ENCODE results near the gene LINGO1.

Gene LINGO1

DNA sequence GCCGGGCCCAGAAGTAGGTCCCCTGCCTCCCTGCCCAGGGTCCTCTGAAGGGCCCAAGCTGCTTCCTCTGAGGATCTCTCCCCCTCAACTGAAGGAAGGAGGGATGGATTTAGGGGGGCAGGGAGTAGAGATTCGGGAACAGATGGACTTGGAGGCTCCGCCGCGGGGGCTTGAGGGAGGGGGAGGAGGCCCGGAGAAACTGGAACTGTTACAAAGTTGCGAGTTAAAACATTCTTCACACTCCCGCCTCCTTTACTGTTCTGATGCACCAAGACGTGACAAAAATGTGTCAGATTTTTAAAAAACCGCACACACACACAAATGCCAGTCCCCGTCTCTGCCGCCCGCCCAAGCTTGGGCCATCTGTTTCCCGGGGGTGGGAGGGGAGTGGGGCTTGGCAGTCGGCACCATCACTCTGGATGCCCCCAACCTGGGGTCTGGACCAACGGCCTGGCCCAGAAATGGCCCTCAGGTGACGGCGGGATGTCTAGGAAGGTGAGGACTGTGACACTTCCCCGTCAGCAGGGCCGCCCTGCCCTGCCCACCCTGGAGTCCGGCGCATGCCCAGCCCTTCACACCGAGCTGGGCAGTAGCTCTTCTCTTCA, 25.0 kb upstream of the LINGO1 start:
- DNase-seq (ENCODE audit: low spot score), result no peak

DNA sequence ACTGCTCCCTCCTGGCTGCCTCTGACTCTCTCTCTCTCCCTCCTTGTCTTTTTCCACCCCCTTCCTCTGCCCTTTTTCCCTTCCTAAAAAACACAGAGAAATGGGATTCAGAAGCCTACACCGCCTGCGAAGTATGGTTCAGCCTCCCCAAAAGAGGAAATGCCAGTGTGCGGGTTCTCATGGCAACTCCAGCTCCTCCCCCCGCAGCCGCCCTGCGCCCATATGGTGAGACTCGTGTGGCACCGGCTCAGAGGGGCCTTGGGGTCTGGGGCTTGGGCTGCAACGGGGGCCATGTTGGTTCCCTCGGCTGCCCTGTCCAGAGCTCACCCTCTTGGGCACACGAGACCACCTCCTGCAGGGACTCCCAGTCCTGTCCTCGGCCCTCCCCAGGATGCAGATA, 23.6 kb upstream of the LINGO1 start:
- DNase-seq (ENCODE audit: low spot score), result no peak

DNA sequence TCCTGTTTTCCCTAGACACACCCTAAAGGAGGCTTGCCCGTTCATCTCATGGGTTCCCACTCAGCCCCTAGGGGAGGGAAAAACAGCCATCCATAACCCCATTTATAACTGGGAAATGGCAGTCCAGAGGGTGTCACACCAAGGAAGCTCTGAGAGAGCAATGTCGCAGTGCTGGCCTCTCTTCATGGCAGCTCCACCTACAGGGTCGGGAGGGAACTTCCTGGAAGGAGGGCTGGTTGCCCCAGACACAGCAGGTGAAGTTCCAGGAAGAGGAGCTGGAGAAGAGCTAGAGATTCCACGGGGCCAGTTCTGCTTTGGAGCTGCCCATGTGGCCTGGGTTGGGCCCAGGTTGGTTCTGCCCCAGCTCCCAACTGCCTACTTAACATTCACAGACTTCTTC, 22.3 kb upstream of the LINGO1 start:
- no peak for DNase-seq (ENCODE audit: low spot score)

DNA sequence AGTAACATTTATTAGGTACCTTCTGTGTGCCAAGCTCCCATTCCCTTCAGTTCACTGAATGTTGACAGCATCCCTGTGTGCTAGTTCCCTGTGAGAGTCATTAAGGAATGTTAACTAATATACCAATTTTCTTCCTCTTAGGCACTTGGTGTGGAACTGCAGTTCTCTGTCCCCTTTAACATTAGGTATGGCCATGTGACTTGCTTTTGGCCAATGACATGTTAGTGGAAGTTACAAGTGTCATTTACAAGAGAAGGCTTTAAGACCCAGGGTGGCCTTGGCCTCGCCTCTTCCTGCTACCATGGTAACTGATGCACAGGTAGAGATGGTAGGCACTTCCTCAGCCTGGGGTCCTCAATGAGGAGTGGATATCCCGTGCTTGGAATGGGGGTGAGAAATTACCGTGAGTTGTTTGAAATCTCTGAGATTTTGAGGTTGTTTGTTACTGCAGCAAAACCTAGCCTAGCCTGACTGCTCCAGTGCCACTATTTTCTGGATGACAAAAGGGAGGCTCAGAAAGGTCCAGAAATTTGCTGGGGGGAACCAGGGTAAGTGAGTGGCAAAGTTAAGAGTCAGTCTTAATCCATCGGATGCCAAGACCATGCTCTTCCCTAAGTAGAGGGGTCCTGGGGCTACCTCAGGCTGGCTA, 21.2 kb upstream of the LINGO1 start:
- DNase-seq (ENCODE audit: low spot score), result no peak

DNA sequence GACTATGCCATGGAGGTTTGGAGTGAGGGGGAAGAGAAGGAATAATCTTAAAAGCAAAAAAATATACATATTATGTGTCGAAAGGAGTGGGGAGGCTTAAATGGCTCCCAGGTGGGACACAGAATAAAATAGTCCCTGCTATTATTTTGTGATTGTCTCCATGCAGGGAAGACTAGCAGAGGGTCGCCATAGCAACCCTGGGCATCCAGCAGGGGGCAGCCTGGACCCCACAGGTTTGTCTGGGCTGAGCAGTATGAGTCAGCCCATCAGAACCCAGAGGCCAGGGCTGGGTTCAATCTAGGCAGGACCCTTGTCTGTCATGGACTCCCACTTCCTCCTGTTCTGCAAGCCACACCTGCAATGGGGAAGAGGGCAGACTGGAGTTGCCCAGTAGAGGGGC, 17.6 kb upstream of the LINGO1 start:
- DNase-seq (ENCODE audit: low spot score), result no peak

DNA sequence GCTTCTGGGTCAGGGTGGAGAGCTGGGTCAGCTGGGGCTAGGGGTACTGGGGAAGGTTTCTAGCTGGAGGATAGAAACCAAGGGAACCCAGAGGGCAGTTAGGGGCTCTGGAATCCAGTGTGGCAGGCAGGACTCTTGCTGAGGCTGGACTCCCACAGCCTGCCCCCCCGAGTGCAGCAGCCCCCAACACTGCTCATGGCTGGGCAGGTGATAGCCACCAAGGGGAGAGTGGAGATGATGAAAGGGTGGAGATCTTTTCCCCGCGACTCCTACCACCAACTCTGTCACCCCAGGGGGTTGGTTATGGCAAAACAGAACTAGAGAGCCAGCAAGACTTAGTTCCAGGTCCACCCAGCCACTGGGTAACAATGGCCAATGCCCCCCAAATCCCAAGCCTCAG, 16.9 kb upstream of the LINGO1 start:
- no peak for DNase-seq (ENCODE audit: low spot score)

DNA sequence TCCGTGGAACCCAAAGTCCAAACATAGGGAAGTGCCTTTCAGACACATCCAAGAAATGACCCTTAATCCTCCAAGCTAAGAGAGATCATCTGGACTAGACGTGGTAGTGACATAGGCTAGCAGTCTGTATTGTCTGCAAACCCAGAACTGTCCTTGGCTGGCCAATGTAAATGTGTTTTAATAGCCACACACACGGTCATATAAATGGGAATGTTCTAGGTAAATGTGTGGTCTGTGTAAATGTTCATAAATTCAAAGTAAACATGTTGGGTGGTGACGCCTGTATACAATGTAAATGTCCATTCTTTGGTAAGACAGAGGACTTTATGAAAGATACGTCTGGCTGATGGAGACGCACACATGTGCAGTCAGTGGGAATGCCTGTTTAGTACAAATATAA, 16.3 kb upstream of the LINGO1 start:
- no peak for DNase-seq (ENCODE audit: low spot score)

DNA sequence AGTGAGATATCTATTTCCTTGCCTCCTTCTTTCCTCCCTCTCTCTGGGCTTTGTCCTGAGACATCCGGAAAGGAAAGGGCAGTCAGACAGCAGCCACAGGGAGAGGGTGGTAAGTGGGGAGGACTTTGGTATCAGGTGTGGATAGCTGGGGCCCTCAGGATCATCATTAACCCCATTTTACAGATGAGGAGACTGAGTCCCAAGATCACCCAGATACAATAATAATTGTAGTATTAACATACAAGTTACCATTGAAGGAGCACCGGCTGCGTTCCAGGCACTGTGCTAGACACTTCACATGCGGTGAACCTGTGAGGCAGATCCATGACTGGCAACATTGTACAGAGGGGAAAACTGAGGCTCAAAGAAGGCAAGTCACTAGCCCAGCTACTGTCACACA, 15.2 kb upstream of the LINGO1 start:
- no peak for DNase-seq (ENCODE audit: low spot score)

DNA sequence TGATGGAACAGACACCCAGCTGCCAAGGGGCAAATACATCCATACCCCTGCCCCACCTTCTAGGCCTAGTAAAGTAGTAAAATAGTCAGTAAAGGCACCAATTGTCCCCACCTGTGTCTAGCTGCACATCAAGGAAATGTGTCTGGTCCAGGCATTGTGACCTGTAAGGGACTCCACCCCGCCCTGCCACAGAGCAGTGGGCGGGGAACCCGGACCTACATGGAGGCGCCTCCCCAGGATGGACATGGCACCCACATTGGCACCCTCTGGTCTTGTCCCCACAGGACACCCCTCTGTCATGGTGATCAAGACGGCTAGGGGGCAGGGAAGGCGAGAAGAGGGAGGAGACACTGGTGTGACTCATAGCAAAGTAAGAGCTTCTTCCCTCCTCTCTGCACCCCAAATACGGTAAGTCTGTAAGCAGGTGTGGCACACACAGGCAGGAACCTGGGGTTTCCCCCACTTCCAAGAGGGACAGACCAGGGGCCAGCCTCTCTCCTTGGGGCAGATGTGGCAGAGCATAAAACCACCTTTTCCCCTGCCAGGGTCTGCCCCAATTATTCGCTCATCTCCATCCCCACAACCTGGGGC, 13.5 kb upstream of the LINGO1 start:
- DNase-seq (ENCODE audit: low spot score), result no peak

DNA sequence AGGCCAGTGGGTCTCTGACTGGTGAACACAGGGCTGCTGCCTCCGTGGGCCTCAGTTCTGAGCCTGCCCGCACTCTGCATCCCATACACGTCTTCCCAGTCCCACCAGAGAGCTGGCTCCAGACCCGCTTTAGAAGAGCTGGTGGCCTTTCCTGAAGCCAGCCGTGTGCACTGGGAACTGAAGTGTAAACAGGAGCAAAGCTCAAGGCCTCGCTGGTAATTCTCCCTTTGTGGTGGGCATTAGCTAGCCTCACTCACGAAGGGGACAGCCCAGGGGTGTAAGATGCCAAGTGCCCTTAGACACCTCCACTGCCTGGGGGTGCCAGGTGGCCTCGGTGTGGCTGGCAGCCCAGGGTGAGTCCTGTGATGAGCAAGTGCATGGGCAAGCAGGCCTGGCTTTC, 12.9 kb upstream of the LINGO1 start:
- no peak for DNase-seq (ENCODE audit: low spot score)

DNA sequence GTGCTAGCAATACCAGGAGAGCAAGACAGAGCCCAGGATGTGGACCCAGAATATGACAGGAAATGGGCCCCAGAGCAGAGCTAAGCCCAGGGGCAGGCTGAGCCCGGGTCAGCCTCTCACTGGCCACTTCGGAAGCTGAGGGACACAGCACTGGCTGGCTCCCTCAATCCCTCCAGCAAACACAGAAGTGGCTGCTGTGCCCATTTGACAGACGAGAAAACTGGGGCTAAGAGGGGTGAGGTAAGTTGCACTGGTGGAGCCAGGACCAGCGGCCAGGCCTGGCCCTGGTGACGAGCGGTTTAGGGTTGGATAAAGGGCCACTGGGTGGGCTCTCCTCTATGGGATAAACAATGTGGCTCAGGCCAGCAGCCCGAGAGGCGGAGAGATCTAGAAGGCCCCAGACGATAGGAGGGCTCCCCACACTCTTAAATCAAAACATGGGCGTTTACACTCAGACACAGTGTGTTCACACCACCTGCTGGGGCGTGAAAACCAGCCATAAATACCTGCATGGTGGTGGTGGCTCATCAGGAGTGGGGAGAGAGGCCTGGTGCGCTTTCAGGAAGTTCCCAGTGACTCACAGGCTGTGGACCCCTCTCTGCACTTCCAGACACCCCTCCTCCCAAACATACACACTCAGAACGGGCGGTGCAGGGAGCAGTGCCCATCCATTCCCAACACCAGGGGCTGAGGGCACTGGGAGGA, 12.0 kb upstream of the LINGO1 start:
- DNase-seq (ENCODE audit: low spot score), result no peak

DNA sequence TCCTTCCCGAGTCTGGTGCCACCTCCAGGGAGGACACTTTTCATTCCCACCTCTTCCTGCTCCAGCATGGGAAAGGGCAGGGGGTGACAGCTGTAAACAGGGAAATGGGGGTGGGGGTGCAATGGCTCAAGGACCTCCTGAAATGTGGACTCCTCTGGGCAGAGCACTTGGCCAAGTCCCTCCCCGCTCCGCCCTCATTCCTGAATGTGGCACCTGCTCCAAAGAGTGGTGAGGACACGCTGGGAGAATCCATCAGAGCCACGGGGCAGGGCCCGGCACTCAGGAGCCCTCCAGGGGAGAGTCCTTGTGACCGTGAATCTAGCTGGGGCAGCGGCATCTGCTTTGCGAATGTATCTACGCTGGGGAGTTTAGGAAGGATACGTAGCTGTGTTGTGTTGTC, 11.1 kb upstream of the LINGO1 start:
- DNase-seq (ENCODE audit: low spot score), result no peak

DNA sequence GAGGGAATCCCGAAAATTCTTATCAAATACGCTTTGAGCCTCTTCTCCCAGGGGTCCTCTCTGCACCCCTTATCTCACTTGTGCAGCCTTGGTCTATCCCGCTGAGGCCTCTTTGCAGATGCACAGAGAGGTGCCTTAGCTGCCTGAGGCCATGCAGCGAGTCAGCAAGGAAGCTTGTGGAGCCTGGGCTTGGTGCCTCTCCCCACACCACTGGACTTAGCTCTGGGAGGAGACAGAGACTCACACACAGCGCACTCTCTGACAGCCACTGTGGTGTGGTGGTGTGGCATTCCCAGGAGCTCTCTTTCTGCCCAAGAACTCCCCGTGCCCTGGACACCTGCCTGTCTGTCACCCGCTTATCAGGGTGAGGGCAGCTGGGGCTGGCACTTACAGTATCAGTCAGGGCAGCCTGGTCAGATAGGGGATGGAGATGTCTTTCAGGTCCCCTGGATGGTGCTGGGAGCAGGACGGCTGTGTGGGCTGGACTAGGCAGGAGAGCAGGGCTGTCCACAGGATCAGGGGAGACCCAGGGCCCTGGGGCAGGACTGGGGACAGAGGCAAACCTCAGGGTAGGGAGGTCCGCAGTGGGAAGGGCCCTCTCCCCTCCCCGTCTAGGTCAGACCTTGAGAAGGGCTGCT, 10.2 kb upstream of the LINGO1 start:
- no peak for DNase-seq (ENCODE audit: low spot score)

DNA sequence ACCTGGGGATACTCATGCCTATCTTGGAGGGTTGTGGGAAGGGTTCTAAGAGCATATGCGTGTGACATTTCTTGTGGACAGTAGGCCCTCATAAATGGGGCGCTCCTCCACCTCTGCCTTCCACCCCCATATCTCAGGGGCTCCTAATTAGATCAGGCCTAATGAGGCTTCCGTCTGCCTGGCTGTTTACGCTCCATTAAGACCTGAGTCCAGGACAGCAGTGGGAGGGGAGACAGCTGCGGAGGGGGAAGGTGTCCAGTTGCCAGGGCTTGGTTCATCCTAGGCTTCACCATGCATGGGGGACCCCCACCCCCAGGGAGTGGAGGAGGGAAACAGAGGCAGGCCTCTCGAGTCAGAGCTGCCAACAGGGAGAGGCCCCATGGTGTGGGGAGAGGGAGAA, 9.3 kb upstream of the LINGO1 start:
- DNase-seq (ENCODE audit: low spot score), result no peak

DNA sequence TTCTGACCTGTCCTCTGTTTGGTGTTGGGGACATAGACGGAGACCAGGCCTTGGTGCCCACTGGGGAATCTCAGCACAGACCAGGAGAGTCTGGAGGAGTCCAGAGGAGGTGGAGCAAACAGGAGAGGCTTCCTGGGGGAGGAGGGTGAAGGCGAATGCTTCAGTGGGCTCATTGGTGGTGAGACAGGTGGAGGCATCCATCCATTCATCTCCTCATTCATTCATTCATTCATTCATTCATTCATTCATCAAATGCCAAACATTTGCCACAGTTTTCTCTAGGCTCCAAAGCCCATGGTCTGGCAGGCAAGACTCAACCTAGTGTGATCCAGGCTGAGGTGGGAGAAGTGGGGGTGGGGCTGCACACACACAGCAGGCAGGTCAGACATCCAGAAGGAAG, 7.9 kb upstream of the LINGO1 start:
- DNase-seq (ENCODE audit: low spot score), result no peak

DNA sequence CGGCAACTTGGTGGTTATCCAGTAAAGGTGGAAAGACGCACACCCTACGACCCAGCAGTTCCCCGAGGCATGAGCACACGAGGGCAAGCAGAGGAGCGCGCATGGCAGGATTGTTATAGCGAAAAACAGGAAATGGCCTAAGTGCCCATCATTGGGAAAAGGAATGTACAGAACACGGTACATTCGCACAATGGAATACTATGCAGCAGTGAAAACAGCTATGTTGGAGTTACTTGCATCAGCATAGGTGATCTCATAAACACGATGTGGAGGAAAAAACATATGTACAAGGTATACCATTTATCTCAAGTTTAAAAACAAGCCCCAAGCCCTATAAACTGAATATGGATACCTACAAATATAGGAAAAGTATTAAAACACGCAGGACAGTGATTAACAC, 6.7 kb upstream of the LINGO1 start:
- no peak for DNase-seq (ENCODE audit: low spot score)

DNA sequence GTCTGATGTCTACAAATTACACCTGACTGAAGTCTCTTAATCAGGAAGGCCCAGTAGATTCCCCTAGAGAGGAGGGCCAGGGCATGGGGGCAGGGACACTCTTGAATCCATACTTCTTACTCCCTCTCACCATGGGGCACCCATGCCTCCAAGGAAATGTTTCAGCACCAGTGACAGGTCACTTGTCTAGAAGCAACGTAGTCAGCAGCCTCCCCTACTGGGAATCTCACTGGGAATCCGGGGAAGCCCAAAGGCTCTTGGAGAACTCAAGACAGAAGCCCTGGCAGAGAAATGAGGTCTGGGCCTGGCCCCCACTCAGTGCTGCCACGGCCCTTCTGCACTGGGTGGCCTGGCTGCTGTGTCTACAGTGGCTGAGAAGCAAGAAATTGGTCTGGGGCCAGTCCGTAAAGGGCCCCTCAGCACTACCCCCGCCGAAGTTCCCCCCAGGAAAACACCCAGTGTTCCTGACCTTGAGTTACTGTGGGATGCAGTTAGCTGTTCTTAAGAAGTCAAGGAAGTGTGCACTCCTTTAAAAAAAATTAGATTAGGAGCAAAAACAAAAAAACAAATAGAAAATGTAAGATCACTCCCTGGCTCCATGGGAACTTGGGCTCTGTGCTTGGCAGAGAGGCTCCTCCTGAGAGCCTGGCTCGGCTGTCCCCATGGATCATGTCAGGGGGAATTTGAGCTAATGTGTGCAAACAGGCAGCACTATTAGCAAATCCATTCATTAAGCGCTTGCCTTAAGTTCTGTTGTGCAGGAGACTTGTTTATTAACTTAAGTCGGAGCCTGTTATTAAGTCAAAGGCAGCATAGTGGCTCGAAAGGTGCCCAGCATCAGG, 5.4 kb upstream of the LINGO1 start:
- DNase-seq (ENCODE audit: low spot score), result no peak

DNA sequence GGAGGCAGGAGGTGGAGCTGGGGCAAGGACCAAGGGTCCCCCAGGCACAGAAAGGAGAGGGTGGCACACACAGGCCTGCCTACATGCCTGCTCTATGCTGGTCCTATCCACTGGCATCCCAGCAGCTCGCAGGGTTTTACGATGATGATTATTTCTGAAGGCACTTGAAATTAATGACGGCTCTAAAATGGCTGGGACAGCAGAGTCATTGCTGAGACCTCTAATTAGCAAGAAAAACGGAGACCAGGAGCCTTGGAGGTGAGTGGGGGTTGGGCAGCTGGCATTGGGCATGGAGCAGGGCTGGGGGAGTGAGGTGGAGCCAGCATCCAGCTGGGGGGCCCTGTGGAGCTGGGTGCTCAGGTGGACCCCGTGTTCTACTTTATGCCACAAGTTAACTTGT, 3.5 kb upstream of the LINGO1 start:
- no peak for DNase-seq (ENCODE audit: low spot score)

DNA sequence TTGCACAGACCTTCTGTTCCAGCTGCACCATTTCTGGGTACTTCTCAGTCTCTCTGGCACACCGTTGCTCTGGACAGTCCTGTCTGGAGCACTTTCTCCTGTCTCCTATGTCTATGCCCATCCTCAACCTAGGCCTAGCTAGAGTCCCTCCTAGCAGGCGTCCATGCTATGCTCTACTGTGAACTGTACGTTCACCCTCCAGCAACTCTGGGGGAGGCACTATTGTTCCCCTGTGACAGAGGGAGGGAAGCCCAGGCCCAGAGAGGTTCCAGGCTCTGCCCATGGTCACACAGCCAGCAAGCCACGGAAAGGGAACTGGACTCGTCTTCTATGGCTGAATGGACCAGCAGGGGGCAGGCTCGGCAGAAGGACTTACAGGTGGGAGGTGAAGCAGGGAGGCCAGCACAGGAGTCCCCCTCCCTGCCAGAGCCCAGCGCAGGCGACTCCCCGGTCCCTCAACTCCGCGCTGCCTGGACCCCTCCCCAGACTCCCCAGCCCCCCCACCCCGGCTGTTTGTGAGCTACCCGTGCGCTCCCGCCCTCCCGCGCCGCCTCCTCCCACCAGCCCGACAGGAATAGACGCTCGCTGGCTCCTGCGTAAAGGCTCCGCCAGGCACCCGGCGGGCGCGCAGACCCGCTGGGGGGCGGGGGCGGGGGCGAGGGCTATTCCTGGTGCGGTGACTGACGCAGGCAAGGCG, 1.7 kb upstream of the LINGO1 start:
- DNase-seq (ENCODE audit: low spot score), result peak; percentile 64

DNA sequence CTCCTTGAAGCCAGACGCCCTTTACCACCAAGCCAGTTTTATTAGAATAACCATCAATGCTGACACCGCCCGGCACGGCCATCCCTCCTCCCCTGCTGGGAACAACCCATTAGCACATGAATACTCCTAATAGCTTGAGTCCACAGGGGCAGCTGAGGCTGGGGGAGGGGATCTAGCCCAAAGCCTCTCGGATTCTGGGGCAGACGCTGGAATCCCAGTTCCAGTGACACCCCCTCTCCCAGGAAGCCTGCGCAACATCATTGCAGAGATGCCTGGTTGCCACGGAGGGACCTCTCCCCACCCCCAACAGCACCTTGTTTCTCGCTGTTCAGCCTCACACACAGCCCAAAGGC, 1.2 kb upstream of the LINGO1 start:
- DNase-seq (ENCODE audit: low spot score), result no peak

DNA sequence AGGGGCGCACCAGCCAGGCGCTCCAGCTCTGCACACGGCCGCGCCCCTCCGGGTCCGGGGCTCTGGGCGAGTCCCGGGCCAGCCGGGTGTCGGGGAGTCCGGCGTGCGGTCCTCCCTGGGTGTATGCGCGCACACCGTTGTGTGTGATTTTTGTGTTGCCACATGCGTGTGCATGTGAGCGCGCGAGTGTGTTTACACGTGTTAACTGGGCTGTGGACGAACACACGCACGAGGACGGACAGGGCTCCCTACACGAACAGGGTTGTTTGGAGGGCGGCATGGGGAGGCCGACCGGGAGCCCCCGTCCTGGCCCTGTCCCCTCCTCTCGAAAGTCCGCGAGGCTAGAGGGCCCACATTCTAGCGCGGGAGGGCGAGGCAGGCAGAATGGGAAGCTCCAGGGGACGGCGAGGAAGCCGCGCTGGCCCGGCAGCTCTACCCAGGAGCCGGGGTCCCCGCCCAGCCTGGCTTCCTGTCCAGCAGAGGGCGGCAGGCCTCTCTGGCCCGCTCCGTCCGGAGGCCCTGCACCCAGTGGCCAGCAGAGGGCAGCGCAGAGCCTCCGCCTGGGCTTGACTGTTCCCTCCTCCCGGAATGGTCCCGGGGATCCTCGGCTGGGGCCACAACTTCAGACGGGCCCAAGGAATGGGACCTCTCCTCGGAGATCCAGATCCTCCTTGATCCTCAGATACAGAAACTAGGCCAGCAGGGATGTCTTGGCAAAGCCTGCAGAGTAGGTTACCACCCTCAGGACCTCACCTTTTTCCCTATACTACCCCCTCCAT, 611 bp upstream of the LINGO1 start:
- peak; percentile 97 for DNase-seq (ENCODE audit: low spot score)

All from AG08396 (cell line).